Right hindlimb (tissue), 1 donor: Measurements from ENCODE around the gene GNB1L.

ENCODE experiments used
- DNase-seq: peaks from one replicate; pipeline ENCODE4 v3.0.0-alpha.2; 2018

GNB1L gene

DNA sequence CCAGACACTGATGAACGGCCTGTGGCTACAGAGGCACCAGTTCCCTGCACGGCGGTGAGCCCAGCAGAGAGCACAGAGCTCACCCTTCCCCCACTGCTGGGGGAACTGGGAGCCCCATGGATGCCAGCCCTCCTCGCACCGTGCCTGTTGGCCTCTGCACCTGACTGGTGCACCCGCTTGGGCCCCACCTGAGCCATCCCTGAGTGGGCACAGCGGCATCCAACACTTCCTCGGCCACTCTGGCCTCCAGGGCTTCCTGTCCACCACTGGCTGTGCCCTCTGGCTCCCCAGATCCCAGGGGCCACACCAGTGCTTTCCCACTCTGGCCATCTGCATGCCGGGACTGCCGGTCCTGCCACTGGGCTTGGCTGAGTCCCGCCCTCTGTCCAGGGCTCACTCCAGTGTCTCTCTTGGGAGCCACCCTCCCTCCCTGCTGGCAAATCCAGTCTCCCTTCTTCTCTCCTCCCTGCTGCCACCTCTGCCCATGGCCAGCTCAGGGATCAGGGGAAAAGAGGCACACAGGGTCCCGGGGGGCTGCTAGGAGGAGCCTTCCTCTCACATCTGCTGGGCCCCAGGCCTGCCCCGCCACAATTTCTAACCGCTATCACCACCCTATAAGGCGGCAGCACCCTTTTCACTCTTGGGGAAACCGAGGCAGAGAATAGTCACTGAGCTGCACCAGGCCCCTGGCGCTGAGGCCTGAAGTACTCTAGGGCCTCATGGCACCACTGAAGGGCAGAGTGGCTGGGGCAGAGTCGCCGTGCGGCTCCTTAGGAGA, 33.0 kb downstream of the GNB1L start:
- peak; percentile 12 for DNase-seq

GRCh38 chr22:19820880-19821522, 33.7 kb downstream of the GNB1L start:
- DNase-seq = no peak

GRCh38 chr22:19819911-19820879, 34.5 kb downstream of the GNB1L start:
- no peak for DNase-seq

- no peak for DNase-seq
Measured at GRCh38 chr22:19819208-19819910, 35.3 kb downstream of the GNB1L start.

- no peak for DNase-seq
Measured at GRCh38 chr22:19818324-19819207, 36.1 kb downstream of the GNB1L start.

DNA sequence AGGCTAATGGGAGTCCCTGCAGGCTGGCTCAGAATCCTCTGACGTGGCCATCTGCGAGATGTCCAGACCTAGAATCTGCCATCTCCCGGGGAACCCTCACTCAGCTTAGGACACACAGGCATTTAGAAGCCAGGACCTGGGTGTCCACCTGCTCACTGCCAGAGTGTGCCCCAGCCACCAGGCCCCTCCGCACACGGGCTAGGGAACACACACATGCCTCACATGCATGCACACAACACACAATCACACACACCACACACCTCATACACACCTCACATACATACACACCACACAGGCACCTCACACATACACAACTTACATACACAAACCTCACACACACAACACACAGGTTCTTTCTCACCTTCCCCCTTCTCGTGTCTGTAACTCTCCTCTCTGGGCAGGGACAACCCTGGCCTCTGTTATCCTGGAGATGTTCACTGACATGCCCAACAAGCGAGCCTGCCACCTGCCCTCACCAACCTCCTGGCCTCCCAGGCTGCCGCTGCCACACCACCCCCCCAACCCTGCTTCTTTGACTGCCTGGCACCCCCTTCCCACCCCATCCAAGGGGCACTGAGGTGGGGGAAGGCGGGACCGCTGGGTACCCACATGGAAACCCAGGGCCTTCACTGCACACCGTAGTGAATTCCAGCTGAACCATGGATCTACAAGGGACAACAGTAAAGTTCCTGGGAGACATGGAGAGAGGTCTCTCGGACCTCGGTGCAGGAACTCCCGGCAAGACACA, 38.1 kb downstream of the GNB1L start:
- no peak for DNase-seq

- no peak for DNase-seq
Measured at GRCh38 chr22:19815823-19816290, 38.8 kb downstream of the GNB1L start.

DNA sequence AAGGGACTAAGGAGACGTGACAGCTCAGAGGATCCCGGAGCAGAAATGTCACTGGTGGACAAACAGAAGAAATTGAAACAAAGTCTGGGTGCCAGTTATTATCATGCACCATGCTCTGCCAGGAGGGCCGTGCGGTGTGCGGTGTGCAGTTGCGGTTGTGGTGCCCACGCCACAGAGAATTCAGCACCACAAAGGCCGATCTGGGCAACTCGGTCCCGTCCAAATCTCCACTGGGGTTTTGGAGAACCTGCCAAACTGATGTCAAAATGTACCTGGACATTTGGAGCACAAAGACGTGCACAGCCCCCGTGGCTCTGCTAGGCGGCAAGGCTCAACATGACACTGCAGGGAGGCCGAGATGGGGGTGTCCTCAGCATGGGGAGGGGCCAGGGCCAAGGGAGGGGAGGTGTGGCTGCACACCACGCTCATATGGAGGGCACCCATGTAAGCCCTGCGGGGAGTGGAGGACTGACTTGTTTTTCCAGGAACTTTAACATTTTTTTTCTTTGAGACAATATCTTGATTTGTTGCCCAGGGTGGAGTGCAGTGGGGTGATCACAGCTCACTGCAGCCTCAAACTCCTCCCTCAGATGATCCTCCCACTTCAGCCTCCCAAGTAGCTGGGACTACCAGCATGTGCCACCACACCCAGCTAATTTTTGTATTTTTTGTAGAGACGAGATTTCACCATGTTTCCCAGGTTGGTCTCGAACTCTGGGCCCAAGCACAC, 39.4 kb downstream of the GNB1L start:
- no peak for DNase-seq

DNA sequence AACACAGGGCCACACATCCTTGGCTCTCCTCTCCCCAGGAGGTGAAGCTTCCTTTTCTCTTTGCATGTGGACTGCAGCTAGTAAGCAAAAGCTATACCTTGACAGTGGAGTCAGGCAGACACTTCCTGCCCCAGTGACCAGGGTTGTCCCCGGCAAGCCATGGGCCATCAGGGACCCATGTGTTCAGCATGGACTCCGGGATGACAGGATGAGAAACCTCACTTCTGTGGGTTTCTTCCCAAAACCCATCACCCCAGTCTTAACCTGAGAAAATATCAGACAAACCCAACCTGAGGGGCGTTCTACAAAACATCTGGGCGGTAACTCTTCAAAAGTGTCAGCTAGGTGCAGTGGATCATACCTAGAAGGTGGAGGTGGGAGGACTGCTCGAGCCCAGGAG, 40.2 kb downstream of the GNB1L start:
- no peak for DNase-seq

DNA sequence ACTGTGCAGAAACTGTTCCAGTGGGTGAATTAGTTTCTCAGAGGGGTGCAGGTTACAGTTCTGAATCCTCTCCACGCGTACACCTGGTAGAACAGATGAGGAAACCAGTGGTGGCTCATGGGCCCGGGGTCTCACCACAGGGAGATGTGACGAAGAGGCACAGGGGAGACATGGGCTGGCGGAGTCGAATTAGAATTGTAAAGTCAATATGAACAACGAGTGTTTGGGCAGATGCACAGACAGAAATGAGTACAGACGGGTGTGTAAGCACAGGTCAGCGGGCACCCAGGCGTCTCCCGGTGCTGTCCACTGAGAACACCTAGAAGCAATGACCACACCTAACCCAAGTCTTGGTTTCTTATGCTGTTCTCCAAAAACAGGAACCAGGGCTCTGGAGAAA, 41.8 kb downstream of the GNB1L start:
- no peak for DNase-seq

GRCh38 chr22:19811811-19812771, 42.6 kb downstream of the GNB1L start:
- DNase-seq = no peak

DNA sequence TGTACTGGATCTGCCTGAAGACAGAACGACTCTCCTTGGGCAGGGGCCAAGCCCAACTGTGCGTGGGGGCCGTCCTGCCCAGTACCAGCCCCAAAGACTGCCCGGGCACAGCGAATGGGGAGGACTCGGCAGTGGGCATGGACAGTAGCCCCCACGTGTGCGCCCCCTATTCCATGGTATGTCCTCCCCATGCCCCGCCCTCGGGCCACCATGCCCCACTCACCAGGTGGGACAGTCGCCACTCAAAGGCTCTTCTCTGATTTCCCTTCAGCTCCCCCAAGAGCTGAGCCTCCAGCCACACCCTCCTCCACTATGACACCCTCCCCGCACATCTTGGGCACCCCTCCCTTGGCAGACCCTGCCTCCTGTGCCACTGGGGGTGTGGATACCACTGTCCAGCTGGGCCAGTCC, 43.5 kb downstream of the GNB1L start:
- DNase-seq = no peak

GRCh38 chr22:19810381-19811201, 44.1 kb downstream of the GNB1L start:
- DNase-seq = no peak

- no peak for DNase-seq
Measured at GRCh38 chr22:19809741-19810140, 44.9 kb downstream of the GNB1L start.

DNA sequence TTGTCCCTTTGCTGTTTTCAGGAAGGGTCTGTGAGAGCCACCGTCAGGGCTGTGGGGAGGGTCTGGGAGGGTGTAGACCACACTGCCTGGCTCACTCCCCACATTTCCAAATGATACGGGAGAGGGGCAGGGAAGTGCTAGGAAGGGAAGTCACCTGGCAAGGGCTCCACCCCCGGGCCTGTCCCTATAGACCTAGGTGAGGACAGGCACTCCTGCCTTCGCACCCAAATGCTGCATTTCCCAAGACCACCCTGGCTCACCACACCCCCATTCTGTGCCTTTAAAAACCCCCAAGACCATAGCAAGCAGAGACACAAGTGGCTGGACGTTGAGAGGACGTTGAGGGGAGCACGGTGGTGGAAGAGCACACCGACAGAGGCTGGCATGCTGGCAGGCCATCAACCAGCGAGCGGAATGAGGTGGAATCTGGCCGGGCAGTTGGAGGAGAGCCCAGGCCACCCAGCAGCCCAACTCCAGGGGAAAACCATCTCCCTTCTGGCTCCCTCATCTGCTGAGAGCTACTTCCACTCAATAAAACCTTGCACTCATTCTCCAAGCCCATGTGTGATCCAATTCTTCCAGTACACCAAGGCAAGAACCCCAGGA, 45.7 kb downstream of the GNB1L start:
- DNase-seq = no peak

DNA sequence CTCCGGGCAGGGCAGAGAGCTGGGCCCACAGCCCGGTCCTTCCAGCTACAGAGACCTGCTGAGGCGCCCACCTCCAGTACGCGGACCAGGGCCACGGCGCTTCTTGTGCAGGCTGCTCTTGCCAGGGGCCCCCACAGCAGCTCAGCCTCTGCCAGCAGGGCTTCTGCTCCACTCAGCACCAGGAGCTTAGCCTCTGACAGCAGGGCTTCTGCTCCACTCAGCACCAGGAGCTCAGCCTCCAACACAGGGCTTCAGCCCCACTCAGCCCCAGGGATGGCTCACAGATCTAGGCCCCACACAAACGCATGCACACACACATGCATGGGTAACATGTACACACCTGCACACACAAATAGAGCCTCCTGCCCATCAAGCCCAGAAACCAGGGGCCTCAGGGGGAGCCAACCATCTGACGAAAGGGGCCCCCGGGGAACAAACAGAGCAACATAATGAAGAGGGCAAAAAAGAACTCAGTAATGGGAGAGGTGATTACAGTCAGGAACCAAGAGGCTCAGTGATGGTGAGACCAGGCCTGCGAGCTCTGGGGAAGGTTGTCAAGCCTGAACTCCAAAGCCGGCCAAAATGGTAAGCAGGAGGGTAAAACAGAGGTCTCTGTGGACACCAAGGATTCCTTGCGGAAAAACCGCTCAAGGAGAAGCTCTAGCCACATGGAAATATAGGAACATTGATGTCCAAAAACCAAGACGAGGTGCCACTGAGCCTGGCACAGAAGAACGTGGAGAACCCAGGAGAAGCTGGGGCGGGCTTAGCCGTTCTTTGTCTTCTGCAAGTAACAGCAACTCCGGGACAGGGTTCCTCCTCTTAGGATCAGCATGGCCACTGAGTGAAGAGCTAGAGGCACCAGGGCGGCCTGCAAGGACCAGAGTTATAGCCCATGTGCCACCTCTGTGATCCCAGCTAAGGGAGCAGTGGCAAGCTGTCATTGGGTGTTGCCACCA, 46.5 kb downstream of the GNB1L start:
- peak; percentile 17 for DNase-seq
